ENCODE measurements around the gene HEY2.

The HEY2 gene

DNA sequence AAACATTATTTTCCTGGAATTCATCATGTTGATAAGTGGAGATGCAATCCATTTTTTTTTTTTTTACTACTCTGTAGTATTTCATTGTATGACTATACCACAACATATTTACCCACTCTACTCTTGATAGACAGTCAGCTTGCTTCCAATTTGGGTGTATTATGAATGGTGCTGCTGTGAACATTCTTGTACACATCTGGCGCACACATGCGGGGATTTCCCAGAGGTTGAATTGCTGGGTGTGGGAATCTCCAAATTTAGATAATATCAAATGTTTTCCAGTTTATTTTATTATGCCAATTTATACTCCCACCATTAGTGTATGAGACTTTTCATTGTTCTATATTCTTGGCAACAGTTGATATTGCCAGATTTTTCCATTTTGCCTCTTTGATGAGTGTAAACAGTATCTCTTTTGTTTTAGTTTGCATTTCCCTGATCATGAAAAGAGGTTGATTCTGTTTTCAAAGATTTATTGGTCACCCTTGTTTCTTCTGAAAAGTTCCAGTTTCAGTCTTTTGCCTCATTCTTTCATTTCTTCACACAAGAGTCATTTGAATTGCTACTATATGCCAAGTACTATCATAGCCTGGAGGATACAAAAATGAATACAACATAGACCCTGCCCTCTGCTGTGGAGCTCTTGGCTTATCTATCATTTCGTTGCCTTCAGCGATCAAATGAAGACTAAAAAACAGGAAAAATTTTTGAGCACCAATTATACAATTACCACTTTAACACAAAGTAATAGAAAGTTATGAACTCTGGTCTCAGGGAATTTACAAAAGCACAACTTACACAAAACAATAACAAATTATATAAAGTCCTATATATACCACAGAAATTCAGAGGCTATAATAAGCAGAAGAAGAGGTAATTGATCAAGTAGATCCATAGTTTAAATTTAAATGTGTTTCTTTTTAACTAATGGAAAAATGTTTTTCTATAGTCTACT, 24.2 kb downstream of the HEY2 start:
- TF ChIP-seq GATA3 (IDR thresholded peaks at IDR 0.05; ENCODE audit: low read depth, low read length) (no peak), GATA2 (IDR thresholded peaks at IDR 0.05; ENCODE audit: low read depth, low read length) (no peak)

DNA sequence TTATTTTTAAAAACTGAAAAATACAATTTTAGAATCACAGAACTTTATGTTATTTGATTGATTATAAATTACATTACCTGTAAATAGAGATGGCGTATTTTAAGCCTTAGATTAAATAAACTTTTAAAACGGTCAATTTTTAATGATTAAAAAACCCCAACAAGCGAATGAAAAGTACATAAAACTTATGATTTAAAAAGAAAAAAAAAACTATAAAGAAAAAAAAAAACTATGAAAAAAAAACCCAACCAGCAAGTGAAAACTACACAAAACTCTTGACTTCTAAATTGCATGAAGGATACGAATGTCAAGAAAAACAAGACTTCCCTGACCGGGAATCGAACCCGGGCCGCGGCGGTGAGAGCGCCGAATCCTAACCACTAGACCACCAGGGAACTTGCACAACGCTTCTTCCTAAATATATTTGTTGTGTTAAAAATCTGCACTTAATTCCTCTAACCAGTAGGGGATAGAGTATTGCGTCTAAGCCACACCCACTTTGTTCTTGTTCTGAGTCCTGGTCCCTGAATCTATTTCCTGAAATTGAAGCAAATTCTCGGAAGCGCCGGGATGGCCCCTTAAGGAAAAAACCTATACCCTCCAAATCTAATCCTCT, 30.6 kb downstream of the HEY2 start:
- no peak for TF ChIP-seq GATA3 (IDR thresholded peaks at IDR 0.05; ENCODE audit: low read depth, low read length)
- no peak for TF ChIP-seq GATA2 (IDR thresholded peaks at IDR 0.05; ENCODE audit: low read depth, low read length)

DNA sequence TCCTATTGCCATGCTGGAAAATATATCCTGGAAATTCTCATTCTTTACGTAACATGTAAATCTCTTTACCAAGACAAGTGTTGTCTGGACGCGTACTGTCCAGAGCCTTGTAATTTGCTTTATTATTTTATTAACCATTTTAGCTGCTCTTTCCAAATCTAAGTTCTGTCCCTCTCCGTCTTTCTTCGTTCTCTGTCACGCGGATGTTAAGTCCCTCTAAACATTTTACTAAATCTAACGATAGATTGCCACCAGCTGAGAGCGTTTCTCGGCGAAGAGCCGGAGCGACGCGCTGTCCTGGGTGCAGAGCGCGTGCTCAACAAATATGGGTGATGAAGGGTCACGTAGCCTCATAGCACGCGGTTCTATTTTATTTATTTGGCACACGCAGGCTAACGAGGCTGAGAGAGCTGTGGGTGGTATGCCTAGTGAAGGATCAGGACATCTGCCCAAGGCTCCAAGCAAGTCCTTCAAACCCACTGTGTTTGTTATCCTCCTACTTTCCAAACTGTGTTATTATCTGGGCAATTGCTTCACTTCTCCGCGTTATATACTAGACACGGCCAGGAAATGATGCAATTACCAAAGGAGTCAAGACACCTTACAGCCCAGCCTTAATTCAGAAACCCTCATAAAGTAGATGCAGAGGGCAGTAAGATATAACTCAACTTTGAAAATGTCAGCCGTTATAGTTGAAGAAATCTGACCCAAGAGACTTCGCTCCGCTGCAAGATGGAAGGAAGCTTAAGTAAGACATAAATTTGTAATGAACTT, 31.3 kb downstream of the HEY2 start:
- TF ChIP-seq GATA2 (IDR thresholded peaks at IDR 0.05; ENCODE audit: low read depth, low read length) (no peak), GATA3 (IDR thresholded peaks at IDR 0.05; ENCODE audit: low read depth, low read length) (no peak)

DNA sequence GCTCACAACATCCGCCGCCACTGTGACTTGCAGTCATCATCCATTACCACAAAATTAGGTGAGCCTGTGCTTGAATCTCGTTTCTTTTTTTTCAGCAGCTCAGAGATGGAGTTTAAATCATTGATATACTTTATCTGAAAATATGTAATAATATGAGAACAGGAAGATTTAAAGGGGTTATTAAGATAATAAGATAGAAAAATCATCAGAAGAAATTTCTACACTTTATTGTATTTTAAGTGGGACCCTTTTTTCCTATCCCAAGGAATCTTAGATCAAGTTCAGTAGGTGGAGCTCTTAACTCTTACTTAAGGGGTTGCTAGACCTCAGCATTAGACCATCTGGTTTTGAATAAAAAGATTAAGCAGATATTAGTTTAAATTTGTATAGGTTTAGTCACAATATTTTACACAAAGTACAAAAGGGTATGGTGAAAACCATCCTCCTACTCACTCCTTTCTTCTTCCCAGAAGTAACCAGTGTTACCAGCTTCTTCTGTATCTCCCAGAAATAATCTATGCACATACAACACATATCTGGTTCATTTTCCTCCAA, 32.0 kb downstream of the HEY2 start:
- TF ChIP-seq GATA3 (IDR thresholded peaks at IDR 0.05; ENCODE audit: low read depth, low read length) (no peak), GATA2 (IDR thresholded peaks at IDR 0.05; ENCODE audit: low read depth, low read length) (no peak)

DNA sequence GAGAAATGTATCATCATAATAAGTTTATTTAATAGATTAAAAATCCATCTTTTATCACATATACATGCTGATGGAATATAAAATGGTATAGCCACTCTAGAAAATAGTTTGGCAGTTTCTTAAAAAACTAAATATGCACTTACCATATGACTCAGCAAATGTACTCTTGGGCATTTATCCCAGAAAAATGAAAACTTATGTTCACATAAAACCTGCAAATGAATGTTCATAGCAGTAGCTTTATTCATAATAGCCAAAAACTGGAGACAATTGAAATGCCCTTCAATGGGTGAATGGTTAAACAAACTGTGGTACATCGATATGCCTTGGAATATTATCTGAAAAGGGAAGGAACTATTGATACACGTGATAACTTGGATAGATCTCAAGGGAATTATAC, 34.9 kb downstream of the HEY2 start:
- TF ChIP-seq GATA2 (IDR thresholded peaks at IDR 0.05; ENCODE audit: low read depth, low read length) (no peak), GATA3 (IDR thresholded peaks at IDR 0.05; ENCODE audit: low read depth, low read length) (no peak)

DNA sequence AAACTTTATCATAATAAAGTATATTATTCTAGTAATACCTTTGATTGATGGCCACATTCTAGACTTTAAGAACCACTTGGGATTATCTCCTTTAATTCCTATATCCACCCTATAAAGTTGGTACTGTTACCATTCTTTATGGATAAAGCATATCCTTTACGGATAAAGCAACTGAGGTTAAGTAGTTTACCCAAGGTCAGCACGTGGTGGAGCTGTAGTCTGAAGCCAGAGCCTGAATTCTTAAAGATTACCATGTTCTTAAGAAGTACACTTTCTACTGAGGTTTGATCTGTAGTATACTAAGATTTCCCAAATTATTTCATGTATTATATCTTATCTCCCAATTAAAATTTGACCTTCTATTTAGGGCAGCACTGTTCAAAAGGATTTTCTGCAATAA, 38.4 kb downstream of the HEY2 start:
- TF ChIP-seq GATA2 (IDR thresholded peaks at IDR 0.05; ENCODE audit: low read depth, low read length) (no peak), GATA3 (IDR thresholded peaks at IDR 0.05; ENCODE audit: low read depth, low read length) (no peak)

DNA sequence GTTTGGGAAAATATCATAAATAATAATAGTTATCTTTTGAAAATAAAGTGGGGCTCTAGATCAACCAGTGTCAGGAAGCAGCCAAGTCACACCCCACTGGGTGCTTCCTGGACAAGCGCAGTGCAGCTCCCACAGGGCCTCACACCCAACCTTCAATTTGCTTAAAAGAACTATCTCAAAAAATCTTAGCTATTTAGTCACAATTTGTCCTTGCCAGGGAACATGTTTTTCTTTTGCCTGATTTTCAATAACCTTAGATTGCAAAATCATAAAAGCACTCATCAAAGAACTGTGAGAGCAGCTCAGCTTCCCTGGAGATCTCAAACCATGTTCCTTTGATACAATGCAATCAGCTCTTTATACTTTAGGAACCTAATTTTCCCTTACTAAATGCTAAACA, 39.7 kb downstream of the HEY2 start:
- TF ChIP-seq GATA3 (IDR thresholded peaks at IDR 0.05; ENCODE audit: low read depth, low read length) (no peak), GATA2 (IDR thresholded peaks at IDR 0.05; ENCODE audit: low read depth, low read length) (no peak)

DNA sequence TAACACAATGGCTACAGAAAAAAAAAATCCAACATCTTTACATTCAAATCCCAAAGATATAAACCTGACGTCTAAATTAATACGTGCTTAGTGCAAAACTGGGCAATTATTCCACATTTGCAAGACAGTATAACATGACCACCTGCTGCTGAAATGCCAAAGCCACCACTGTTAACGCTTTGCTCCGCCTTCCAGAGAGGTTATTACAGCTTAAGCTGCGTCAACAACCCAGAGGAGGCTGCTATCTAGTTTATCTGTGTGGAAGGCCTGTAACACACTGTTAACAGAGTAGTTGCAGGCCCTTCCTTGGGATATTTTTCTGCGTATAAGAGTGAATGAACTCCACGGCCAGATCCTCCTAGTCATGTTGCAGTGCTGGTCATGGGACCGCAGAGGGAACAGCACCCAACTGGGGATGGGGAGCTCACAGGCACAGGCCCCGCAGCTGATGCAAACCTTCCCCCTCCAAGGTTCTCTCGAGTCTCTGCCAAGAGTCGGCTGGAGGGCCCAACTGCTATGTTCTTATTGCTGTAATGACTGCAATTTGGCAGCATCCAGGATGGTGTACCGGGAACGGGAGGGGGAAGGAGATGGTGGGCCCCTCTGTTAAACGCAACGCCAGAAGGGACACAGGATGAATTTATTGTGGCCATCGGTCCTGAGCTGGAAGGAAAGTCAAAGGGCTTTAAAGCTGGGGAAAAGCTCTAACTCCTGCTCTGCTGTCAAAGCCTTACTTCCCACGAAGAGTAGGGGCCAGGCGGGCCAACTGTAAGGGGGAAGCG, 40.3 kb downstream of the HEY2 start:
- TF ChIP-seq GATA2 (IDR thresholded peaks at IDR 0.05; ENCODE audit: low read depth, low read length) (peak; percentile 48), GATA3 (IDR thresholded peaks at IDR 0.05; ENCODE audit: low read depth, low read length) (no peak)

DNA sequence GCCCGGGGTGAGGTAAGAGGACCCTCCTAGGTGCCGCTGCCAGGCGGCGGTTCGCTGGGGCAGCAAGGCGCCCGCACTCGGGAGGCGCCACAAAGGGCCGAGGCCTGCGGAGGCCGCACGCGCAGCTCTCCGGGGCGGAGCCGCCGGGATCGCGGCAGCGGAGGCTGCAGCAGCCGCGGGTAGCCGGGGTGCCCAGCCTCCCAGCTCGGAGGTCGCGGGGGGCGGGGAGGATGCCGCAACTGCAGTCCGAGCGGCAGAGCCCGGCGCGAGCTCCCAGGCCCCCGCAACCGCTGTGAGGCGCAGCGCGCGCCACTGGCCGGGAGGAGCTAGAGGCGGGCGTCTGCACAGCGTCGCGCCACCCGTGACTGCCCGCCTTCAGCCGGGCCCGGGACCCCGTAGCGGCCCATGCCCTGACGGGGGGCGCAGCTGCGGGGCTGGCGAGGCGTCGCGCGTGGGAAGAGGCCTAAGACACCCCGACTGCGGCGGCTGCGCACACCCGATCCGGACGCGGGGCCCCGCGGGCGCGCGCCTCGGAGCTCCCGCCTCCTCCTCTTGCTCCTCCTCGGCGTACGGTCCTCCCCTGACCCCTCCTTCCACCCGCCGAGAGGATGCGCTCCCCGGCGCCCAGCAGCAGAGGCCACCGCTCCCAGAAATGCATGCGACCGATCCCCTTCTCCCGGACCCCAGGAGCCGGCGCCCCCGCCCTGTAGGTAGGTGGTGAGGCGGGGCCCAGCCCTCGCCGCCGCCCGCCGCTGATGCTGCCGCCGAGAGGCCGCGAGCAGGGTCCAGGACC, 41.1 kb downstream of the HEY2 start, which contains the start of gene NCOA7:
NCOA7 (plus strand) TSS at position 603 of the 793 bp plus-strand sequence. CDS start 24,395 bp downstream, outside the sequence.
- TF ChIP-seq GATA3 (IDR thresholded peaks at IDR 0.05; ENCODE audit: low read depth, low read length) (no peak), GATA2 (IDR thresholded peaks at IDR 0.05; ENCODE audit: low read depth, low read length) (no peak)

DNA sequence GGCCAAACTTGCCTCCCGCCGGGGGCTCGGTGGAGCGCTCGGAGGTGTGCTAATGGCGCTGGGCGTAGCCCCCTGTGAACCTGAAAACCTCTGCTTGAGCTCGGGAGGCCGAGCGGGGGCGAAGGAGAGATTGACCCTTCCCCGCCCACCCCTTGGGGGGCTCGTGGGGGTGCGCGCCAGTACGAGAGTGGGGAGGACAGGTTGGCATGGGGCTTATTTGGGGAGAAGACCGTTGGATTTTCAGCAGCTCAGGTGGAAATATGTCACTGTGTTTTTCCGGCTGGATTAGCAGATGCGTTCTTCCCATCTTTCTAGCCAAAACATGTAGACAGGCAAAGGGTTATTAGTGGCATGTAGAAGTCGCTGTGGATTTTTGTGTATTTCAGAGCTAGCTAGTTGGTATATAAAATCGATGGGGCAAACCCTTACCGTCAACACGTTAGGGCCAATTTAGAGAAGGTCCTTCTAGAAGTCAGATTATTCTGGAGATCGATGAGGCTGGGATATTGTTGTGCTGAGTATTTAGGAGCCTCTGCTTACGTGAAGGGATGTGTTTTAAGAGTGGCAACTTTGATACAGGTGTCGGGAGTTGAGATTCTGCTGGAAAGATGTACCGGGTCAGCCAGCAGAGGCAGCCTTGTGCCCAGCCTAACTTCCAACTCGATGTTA, 41.9 kb downstream of the HEY2 start:
- TF ChIP-seq GATA2 (IDR thresholded peaks at IDR 0.05; ENCODE audit: low read depth, low read length) (no peak), GATA3 (IDR thresholded peaks at IDR 0.05; ENCODE audit: low read depth, low read length) (no peak)

DNA sequence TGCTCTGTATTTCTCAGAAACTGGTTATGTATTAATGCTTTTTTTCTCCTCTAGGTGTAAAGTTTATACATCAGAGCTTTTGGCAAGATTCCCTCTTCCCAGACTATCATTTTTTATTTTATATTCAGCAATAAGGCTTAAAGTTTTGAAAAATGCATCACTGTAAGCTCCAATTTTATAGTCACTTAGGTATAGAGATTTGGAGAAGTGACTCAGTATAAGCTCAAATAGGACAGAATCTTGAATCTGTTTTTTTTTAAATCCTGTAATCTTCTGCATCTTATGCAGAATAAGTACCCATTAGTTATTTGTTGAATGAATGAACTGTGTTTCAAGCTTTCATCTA, 42.4 kb downstream of the HEY2 start:
- no peak for TF ChIP-seq GATA2 (IDR thresholded peaks at IDR 0.05; ENCODE audit: low read depth, low read length)
- no peak for TF ChIP-seq GATA3 (IDR thresholded peaks at IDR 0.05; ENCODE audit: low read depth, low read length)

DNA sequence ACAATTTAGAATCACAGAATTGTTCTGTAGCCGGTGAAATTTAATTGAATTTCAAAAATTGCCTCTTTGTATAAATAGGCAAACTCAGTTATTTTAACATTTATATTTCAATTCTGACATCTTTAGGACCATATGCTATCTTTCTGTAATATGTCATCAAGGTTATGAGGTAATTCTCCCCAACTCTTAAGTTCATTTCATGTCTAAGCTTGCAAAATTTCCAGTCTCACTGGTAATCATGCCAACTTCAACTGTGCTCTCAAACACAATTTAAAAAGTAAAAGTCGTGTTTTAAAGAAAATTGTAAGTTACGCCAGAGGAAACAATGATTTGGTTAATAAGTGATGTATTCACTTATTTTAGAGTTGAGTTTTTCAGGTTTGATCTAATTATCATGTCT, 42.7 kb downstream of the HEY2 start:
- TF ChIP-seq GATA3 (IDR thresholded peaks at IDR 0.05; ENCODE audit: low read depth, low read length): no peak
- TF ChIP-seq GATA2 (IDR thresholded peaks at IDR 0.05; ENCODE audit: low read depth, low read length): no peak

Measured in SH-SY5Y (cell line).